DMS79 (cell line): Measurements from ENCODE around the gene ITGAV.

Experiments
- DNase-seq: peaks from one replicate; lab custom pipeline; 2025; lab: John Stamatoyannopoulos, UW

The ITGAV gene

DNA sequence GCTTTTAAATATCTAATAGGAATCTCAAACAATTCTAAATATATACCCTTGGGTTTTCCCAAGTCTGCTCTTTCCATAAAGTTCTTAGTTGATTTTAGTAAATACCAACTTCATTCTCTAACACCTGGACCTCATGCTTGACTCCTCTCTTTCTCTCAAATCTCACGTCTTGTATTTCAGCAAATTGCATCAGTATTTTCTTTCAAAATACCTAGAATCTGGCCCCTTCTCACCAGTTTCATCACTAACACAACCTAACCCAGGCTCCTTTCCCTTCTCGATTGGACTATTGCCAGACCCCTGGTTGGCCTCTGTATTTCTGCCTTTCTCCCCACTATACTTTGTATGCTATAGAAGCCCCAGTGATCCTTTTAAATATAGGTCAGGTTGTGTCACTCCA lies 81.0 kb downstream of the ITGAV start:
- no peak for DNase-seq

DNA sequence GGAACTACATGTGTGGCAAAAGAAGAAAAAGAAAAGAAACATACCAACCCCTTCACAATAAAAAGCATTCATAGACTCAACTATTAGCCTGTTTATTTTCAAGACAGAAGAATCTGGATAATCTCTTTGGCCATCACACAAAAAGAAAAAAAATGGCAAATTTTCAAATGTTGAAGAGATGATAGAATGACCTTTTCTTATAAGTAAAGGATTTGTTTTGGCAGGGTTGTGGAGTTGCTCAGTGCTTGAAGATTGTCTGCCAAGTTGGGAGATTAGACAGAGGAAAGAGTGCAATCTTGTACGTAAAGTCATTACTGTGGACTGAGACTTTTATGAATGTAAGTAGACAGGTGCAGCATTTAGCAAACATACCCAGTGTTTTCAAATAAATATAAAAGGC lies 85.5 kb downstream of the ITGAV start:
- no peak for DNase-seq

GRCh38 chr2:186683341-186683740 lies 93.5 kb downstream of the ITGAV start:
- DNase-seq = no peak

DNA sequence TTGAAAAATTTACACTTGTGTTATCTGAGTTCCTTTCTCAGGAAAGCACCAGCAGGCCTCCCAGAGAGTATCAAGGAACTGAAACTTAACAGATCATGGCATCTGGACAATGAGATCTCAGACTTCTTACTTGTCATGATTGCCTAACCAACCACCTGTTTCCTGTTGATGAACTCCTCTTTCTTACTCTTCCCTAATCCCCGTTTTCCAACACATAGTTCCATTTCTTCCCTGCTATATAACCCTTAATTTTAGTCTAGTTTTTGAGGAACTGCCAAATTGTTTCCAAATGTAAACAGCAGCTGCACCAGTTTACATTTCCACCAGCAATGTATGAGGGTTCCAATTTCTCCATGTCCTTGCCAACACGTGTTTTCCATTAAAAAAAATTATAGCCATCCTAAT lies 98.0 kb downstream of the ITGAV start:
- DNase-seq = no peak

- DNase-seq = no peak
Observed at GRCh38 chr2:186688813-186689212, 99.0 kb downstream of the ITGAV start.

DNA sequence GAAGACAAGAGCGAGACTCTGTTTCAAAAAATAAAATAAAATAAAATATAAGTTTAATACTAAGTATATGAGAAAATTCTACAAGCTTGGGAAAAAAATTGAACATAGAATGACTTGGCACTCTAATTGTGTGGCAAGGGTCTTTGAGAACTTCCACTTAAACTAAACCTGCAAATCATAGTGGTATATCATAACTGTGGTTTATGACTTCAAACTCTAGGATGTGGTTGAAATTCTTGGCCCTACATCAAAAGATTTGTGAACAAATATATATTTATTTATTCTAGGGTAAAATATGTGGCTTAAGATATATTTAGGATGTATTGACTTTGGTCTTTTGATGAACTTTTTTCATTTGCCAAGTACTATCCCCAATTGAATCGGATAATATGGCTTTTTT lies 100.9 kb downstream of the ITGAV start:
- DNase-seq = no peak

DNA sequence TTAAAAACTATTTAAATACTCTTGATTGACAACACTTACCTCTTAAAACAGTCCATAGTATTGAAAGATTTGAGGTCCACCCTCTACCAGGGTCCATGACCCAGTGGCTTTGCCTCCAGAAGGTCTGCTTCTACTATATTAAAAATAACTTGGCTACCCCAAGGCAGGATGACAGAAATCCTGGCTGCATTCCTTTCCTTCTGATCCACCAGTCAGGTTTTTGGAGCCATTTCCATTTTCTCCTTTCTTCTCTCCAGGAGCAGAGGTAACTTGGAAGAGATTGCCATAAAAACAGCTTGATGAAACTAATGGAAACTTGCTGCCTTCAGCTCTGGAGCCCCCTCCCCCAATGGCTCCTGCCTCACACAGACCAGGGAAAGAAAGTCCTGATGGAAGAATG lies 101.4 kb downstream of the ITGAV start:
- DNase-seq = no peak

DNA sequence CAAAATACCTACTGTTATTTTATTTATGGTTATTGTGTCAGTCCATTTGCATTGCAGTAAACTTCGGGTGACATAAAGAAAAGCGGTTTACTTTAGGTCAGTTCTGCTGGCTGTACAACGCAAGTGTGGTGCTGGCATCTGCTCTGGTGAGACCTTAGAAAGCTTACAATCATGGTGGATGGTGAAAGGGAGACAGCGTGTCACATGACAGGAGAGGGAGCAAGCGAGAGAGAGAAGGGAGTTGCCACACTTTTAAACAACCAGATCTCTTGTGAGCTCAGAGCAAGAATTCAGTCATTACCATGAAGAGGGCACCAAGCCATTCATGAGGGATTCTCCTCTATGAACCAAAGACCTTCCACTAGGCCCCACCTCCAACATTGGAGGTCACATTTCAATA lies 102.0 kb downstream of the ITGAV start:
- DNase-seq = no peak

- no peak for DNase-seq
Observed at GRCh38 chr2:186693446-186693832, 103.6 kb downstream of the ITGAV start.

DNA sequence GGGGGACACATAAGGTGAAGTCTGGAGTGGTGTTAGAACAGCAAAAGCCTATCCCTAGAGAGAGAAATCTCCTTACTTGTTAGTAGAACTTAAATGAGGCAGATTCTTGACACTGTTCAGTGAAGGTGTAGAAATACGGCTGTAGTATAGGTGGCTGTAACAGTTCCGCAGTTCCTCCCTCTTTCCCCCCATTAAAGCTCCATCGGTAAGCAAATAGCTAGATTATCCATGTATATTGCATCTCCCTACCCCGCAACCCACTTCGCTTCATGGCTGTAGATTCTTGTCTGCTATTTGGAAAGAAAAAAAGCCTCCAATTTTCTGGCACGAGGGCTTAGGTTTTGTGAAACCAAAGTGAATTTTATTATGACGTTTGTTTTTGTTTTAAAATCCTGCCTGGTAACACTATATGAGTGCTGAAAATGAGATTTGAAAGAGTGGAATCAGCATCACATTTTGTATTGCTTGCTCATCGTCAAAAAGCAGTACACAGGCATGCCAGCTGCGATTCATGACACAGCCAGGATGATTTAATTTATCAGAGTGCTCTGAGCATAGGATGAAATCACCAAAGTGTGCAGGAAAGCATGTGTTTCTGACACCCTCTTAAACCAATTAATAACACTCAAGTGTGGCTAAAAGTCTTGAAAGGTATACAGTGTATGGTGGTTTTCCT lies 105.4 kb downstream of the ITGAV start:
- no peak for DNase-seq

GRCh38 chr2:186696290-186696689 lies 106.4 kb downstream of the ITGAV start:
- no peak for DNase-seq

DNA sequence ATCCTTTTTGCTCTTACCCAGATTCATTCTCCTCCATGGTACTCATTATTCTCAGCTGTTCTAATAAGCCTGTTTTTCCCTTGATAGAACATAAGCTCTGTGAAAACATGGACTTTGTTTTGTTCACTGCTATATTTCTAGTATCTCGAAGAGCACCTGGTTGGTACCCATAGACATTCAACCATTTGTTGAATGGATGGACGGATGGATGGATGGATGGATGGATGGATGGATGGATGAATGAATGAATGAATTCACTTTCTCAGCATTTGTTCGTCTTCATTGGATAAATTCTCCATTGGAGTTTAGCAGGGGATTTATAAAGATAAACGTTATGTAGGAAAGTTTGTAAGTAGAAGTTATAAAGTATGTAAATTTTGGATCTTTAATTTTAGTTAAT lies 106.9 kb downstream of the ITGAV start:
- DNase-seq = no peak

DNA sequence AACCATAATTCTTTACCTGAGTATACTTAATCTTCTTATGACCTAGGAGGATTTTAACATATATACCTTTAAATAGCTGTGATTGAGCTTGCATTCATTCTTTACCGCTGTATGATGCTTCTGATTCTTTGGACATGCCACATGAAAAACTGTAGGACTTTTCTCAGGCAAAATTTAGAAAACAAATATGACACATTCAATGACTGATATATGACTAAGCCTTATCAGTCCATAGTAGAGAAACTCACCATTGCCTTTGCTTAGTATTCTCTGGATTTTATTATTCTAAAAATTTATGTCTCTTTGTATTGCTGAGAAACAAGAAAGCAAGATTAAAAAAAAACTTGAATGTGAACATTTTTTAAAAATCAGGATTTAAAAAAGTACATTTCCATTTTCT lies 107.7 kb downstream of the ITGAV start:
- no peak for DNase-seq

DNA sequence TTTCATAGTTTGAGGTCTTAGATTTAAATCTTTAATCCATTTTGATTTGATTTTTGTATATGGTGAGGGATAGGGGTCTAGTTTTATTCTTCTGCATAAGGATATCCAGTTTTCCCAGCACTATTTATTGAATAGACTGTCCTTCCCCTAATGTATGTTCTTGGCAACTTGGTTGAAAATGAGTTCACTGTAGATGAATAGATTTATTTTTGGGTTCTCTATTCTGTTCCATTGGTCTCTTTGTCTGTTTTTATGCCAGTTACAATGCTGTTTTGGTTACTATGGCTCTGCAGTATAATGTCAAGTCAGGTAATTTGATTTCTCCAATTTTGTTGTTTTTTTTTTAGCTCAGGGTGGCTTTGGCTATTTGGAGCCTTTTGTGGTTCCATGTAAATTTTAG lies 109.9 kb downstream of the ITGAV start:
- DNase-seq = no peak

DNA sequence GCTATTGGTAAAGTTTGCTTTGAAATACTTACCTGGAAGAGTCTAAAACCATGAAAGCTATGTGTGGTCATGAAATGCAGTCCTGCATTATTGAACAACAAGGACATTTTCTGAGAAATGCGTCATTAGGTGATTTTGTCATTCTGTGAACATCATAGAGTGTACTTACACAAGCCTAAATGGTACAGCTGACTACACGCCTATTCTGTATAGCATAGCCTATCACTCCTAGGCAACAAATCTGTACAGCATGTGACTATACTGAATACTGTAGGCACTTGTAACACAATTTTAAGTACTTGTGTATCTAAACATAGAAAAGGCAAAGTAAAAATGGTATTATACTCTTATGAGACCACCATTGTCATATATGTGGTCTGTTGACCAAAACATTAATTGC lies 112.2 kb downstream of the ITGAV start:
- DNase-seq = no peak

- DNase-seq = no peak
Observed at GRCh38 chr2:186702501-186702900, 112.6 kb downstream of the ITGAV start.

- no peak for DNase-seq
Observed at GRCh38 chr2:186704897-186705296, 115.0 kb downstream of the ITGAV start.

DNA sequence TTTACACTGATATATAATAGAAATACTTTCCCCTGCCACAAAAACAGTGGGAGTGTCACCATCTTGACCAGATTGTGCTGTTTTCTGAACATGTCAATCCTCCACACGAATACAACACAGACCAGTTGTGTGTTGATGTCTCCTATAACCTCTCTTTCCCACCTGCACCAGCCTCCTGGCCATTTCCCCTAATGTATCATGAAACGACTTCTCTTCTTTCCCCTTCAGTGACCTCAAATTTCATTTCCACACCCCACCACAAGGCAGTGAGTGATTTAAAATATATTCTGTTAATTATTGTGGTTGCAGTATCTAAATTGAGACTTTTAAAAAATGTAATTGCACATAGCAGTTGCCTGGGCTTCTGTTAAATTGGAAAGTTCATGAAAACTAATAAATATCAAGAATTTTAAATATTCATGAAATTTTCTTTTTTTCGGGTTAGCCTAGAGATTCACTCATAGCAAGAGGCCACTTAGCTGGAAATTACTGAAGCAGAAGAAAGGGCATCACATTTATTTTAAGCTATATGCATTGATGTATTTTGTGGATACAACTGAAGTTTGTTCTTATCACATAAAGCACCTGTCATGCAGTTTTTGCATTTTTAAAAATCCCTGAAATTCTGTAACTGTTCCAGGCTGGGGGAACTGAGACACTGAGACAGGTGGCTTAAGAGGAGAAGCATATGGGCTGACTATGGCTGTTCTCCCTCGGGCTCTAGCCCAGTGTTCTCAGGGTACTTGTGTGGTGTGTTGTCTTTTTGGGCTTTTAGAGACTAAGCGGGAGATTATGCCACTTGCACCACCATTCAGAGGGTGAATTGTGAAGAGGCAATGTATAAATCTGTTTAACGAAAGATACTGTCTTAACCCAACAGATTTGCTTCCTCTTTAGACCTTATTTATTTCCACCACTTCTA lies 119.9 kb downstream of the ITGAV start:
- DNase-seq = no peak

- DNase-seq = no peak
Observed at GRCh38 chr2:186713691-186714090, 123.8 kb downstream of the ITGAV start.

GRCh38 chr2:186714611-186715010 lies 124.8 kb downstream of the ITGAV start:
- no peak for DNase-seq

GRCh38 chr2:186716004-186716403 lies 126.1 kb downstream of the ITGAV start:
- DNase-seq = no peak

GRCh38 chr2:186716899-186717298 lies 127.0 kb downstream of the ITGAV start:
- no peak for DNase-seq

DNA sequence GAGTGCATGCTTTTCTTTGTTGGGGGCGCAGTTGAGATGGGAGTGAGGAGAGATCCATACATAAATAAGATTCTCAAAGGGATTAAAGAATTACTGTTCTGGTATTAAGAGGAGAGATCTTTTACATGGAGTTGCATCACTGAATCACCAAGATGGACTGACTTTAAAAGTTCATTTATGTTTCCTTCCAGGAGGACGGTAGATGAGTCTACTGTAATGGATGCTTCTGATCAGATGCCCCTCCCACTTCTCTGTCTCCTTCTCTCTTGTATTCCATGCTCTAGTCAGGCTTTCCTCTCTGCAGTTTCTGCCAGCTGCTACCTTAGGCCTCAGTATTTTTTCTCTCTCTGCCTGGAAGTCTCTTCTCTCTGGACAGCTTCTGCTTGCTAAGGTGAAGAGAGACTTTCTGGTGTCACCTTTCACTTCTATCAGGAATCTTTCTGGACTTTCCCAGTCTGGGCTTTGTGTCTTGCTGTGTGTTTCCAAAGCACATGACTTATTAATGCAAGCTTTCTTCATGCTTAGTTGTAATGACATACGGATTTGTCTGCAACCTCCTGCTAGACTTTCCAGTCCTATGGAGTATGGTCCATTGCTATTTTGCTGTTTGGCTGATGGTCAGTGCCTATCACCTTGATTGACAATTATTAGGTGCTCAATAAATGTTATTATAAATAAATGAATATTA lies 127.6 kb downstream of the ITGAV start:
- no peak for DNase-seq
